Cardiac muscle cell (in vitro differentiated cells and primary cell): Measurements from ENCODE around the gene PDE7B. TPM values are rescaled to one million over a fixed set of nuclear protein-coding genes. Genes with fewer than 3 reads are reported as not detected.
A peak's percentile ranks its signal among the peaks of the same experiment; 100 is the strongest.

Experiments used
- DNase-seq, 2 donors: peaks; one replicate each; pipeline versions ENCODE4 v3.0.0 to v3.0.0-alpha.2; 2010 to 2017; ENCODE audit warnings: low read depth in 1 of 2, low spot score in 1 of 2
- H3K27ac ChIP-seq: fragments of 200-600 bp; sonication (generic); 2 replicates; pipeline ENCODE4 v1.5.1; 2016
- H3K27me3 ChIP-seq: fragments of 200-600 bp; sonication (generic); 2 replicates; pipeline ENCODE4 v1.6.0; 2016; ENCODE audit warnings: control low read depth
- H3K36me3 ChIP-seq: fragments of 200-600 bp; sonication (generic); 2 replicates; pipeline ENCODE4 v1.5.1; 2016; ENCODE audit warnings: control low read depth
- H3K4me1 ChIP-seq: fragments of 200-600 bp; sonication (generic); 2 replicates; pipeline ENCODE4 v1.8.1; 2017; ENCODE audit warnings: low read depth, mild to moderate bottlenecking, mixed run types
- H3K4me3 ChIP-seq: fragments of 200-600 bp; sonication (generic); 2 replicates; pipeline ENCODE4 v1.5.1; 2016; ENCODE audit warnings: mild to moderate bottlenecking
- H3K9me3 ChIP-seq: fragments of 200-600 bp; sonication (generic); 2 replicates; pipeline ENCODE4 v1.5.1; 2017; ENCODE audit warnings: low read depth, mild to moderate bottlenecking, control low read depth
- polyA plus RNA-seq: library from polyadenylated mRNA; unstranded; fragments of >200 nt; fragmentation: Nextera tagmentation; extraction: Ambion mirVana; gene quantifications from 2 replicates; pipeline ENCODE4 v1.2.1, GENCODE V29; 2016
- total RNA-seq: library from RNA; depleted of rRNA; stranded (reverse); fragments of >200 nt; gene quantifications from 2 replicates; pipeline ENCODE4 v1.2.3, GENCODE V29; 2016
- TF ChIP-seq, protein P1 (sequence below): IDR thresholded peaks from 2 replicates; pipeline ENCODE4 v1.5.1; 2012; ENCODE audit warnings: low read depth, mild to moderate bottlenecking, low read length

PDE7B gene
- total and polyA plus RNA-seq, 2 experiments from 2014 or later: 0.04 to 0.60 TPM

DNA sequence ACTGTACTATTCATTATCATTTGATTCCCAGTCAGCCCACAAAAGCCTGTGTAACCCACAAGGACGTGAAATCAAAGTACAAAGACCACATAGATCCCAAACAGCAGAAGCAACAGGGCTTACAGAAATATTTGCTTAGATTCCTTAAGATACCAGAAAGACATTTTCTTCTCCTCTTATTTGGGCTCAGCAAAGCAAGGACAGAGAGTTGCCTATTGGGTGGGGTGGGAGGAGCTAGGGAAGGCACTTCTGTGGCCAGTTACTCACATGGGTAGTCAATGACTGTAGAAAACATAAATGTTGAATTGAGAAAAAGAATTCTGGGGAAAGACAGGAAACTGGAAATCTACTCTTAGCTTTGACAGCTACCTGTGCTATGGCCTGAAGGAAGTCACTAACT lies 19.8 kb downstream of the PDE7B start:
- Histone ChIP-seq H3K36me3 (no peaks in the 10 kb centered on the region), H3K9me3 (no peaks in the 10 kb centered on the region), H3K27ac (no peak overlapping the region), H3K27me3 (no peaks in the 10 kb centered on the region), H3K4me1 (no peaks in the 10 kb centered on the region), H3K4me3 (no peak overlapping the region)
- TF ChIP-seq, protein P1, sequence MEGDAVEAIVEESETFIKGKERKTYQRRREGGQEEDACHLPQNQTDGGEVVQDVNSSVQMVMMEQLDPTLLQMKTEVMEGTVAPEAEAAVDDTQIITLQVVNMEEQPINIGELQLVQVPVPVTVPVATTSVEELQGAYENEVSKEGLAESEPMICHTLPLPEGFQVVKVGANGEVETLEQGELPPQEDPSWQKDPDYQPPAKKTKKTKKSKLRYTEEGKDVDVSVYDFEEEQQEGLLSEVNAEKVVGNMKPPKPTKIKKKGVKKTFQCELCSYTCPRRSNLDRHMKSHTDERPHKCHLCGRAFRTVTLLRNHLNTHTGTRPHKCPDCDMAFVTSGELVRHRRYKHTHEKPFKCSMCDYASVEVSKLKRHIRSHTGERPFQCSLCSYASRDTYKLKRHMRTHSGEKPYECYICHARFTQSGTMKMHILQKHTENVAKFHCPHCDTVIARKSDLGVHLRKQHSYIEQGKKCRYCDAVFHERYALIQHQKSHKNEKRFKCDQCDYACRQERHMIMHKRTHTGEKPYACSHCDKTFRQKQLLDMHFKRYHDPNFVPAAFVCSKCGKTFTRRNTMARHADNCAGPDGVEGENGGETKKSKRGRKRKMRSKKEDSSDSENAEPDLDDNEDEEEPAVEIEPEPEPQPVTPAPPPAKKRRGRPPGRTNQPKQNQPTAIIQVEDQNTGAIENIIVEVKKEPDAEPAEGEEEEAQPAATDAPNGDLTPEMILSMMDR: no peak
- DNase-seq: peak in 1 of 2 donors; percentile 51

DNA sequence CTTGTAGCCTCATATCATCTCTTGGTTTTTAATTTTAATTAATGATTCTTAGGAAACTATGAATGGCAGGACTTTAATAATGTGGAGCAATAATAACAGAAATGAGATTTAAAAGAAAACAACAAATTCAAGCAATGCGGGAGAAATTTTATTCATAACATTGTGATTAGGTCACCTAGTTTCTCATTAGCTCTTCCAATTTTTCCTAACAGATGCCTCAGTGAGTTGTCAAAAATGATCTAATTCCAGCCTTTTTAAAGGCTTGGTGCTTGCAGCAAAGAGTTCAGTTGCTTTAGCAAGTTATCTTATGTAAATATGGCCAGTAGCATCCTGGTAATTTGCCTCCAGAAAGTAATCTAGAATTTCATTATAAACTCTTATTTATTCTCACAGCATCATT lies 20.4 kb downstream of the PDE7B start:
- DNase-seq: peak in 1 of 2 donors; percentile 61
- no peak overlapping the region for H3K27ac ChIP-seq

DNA sequence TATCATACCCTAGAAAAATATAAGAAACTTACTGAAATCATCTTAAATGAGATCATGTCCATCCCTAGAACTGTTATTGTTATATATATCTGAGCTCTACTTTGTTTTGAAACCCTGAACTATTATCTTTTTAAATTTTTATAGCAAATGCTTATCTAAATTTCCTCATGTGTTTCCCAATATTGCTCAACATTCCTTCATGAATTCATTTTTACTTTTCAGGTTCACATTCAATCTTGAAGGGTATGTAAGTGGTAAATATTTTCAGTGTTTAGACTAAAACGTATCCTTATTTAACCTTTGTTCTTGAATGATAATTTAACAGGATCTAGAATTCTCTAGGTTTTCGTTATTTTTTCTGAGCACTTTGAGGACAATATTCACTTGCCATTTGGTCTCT lies 23.9 kb downstream of the PDE7B start:
- Histone ChIP-seq H3K4me1 (no peaks in the 10 kb centered on the region), H3K27ac (no peak overlapping the region), H3K27me3 (no peaks in the 10 kb centered on the region), H3K4me3 (no peak overlapping the region), H3K9me3 (no peaks in the 10 kb centered on the region), H3K36me3 (no peaks in the 10 kb centered on the region)
- TF ChIP-seq, protein P1: no peak
- DNase-seq: peak in 1 of 2 donors; percentile 77

More for the DNA sequence above, 20.4 kb downstream of the PDE7B start:
- Histone ChIP-seq H3K36me3 (no peaks in the 10 kb centered on the region), H3K4me1 (no peaks in the 10 kb centered on the region), H3K27me3 (no peaks in the 10 kb centered on the region), H3K9me3 (no peaks in the 10 kb centered on the region), H3K4me3 (no peak overlapping the region)
- TF ChIP-seq, protein P1: no peak

DNA sequence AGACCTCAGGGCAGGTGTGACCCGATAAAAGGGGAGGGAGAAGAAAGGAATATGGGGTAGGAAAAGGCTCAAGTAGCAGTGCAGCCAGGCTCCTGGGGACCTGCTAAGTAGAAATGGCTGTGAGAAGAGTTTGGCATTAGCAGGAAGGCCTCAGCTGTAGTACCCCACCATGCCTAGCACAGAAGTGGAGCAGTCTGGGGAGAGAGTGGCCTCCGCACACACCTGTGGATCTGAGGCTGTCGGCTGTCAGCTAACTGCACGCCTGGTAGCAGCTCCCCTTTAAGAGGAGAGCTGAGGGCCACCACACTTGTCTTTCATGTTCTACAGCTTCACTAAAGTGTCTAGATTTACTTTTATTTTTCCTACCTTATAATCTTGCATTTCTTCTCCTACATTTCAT lies 24.6 kb downstream of the PDE7B start:
- DNase-seq: no peak
- Histone ChIP-seq H3K27me3 (no peaks in the 10 kb centered on the region), H3K27ac (no peak overlapping the region), H3K36me3 (no peaks in the 10 kb centered on the region), H3K4me1 (no peaks in the 10 kb centered on the region), H3K9me3 (no peaks in the 10 kb centered on the region), H3K4me3 (no peak overlapping the region)
- TF ChIP-seq, protein P1: no peak

DNA sequence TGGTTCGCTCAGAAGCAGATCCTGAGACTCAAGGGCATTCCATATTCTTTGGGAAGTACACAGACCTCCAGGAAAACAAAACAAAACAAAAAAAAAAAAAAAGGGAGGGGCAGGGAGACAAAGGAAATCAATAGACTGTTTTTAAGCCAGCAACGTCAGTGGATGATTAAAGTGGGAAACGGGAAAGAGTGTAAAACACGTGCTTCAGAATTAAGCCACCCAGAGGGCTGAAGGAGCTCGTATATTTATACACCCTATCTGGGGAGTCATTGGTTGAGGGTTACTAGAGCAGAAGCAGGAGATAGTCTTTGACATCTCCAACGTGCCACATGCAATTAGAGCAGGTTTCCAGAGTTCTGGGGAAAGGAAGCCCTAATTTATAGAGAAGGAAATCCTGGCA lies 26.2 kb downstream of the PDE7B start:
- TF ChIP-seq, protein P1: no peak
- no peaks in the 10 kb centered on the region for H3K36me3 ChIP-seq
- H3K4me1 ChIP-seq: no peaks in the 10 kb centered on the region
- H3K27me3 ChIP-seq: no peaks in the 10 kb centered on the region
- no peak overlapping the region for H3K27ac ChIP-seq
- DNase-seq: no peak
- H3K4me3 ChIP-seq: no peak overlapping the region
- no peaks in the 10 kb centered on the region for H3K9me3 ChIP-seq
